ENCODE data around the gene RETREG1.

RETREG1 gene

GRCh38 chr5:16580382-16580781 lies 36.4 kb downstream of the RETREG1 start:
- Histone ChIP-seq H3K9me3 (ENCODE audit: control insufficient read depth, insufficient read depth, low read length) (no peaks in the 10 kb centered on the region), H3K4me1 (ENCODE audit: control insufficient read depth, insufficient read depth, low read length) (peaks cover 16% of the 10 kb centered on the region), H3K9ac (ENCODE audit: low read depth, low read length) (no peak overlapping the region), H3K27me3 (ENCODE audit: control insufficient read depth, insufficient read depth, low read length) (no peaks in the 10 kb centered on the region), H3K4me3 (ENCODE audit: low read depth, low read length) (no peak overlapping the region), H3K27ac (ENCODE audit: low read depth, low read length) (no peak overlapping the region), H3K36me3 (ENCODE audit: control insufficient read depth, insufficient read depth, low read length) (no peaks in the 10 kb centered on the region)

GRCh38 chr5:16579142-16579847 lies 37.5 kb downstream of the RETREG1 start:
- Histone ChIP-seq H3K9me3 (ENCODE audit: control insufficient read depth, insufficient read depth, low read length) (no peaks in the 10 kb centered on the region), H3K4me3 (ENCODE audit: low read depth, low read length) (no peak overlapping the region), H3K36me3 (ENCODE audit: control insufficient read depth, insufficient read depth, low read length) (no peaks in the 10 kb centered on the region), H3K9ac (ENCODE audit: low read depth, low read length) (no peak overlapping the region), H3K4me1 (ENCODE audit: control insufficient read depth, insufficient read depth, low read length) (peaks cover 27% of the 10 kb centered on the region), H3K27me3 (ENCODE audit: control insufficient read depth, insufficient read depth, low read length) (no peaks in the 10 kb centered on the region), H3K27ac (ENCODE audit: low read depth, low read length) (peak overlapping the region; percentile 50)

GRCh38 chr5:16578474-16578883 lies 38.3 kb downstream of the RETREG1 start:
- H3K9me3 ChIP-seq (ENCODE audit: control insufficient read depth, insufficient read depth, low read length): no peaks in the 10 kb centered on the region
- H3K36me3 ChIP-seq (ENCODE audit: control insufficient read depth, insufficient read depth, low read length): no peaks in the 10 kb centered on the region
- H3K27ac ChIP-seq (ENCODE audit: low read depth, low read length): peak overlapping the region; percentile 50

GRCh38 chr5:16577677-16578076 lies 39.1 kb downstream of the RETREG1 start:
- H3K9ac ChIP-seq (ENCODE audit: low read depth, low read length): no peak overlapping the region
- H3K9me3 ChIP-seq (ENCODE audit: control insufficient read depth, insufficient read depth, low read length): no peaks in the 10 kb centered on the region
- H3K4me3 ChIP-seq (ENCODE audit: low read depth, low read length): no peak overlapping the region
- peaks cover 30% of the 10 kb centered on the region for H3K4me1 ChIP-seq (ENCODE audit: control insufficient read depth, insufficient read depth, low read length)
- H3K27me3 ChIP-seq (ENCODE audit: control insufficient read depth, insufficient read depth, low read length): no peaks in the 10 kb centered on the region
- no peaks in the 10 kb centered on the region for H3K36me3 ChIP-seq (ENCODE audit: control insufficient read depth, insufficient read depth, low read length)
- H3K27ac ChIP-seq (ENCODE audit: low read depth, low read length): no peak overlapping the region

More at GRCh38 chr5:16578474-16578883, 38.3 kb downstream of the RETREG1 start:
- H3K4me3 ChIP-seq (ENCODE audit: low read depth, low read length): no peak overlapping the region
- peaks cover 30% of the 10 kb centered on the region for H3K4me1 ChIP-seq (ENCODE audit: control insufficient read depth, insufficient read depth, low read length)
- no peak overlapping the region for H3K9ac ChIP-seq (ENCODE audit: low read depth, low read length)
- H3K27me3 ChIP-seq (ENCODE audit: control insufficient read depth, insufficient read depth, low read length): no peaks in the 10 kb centered on the region

DNA sequence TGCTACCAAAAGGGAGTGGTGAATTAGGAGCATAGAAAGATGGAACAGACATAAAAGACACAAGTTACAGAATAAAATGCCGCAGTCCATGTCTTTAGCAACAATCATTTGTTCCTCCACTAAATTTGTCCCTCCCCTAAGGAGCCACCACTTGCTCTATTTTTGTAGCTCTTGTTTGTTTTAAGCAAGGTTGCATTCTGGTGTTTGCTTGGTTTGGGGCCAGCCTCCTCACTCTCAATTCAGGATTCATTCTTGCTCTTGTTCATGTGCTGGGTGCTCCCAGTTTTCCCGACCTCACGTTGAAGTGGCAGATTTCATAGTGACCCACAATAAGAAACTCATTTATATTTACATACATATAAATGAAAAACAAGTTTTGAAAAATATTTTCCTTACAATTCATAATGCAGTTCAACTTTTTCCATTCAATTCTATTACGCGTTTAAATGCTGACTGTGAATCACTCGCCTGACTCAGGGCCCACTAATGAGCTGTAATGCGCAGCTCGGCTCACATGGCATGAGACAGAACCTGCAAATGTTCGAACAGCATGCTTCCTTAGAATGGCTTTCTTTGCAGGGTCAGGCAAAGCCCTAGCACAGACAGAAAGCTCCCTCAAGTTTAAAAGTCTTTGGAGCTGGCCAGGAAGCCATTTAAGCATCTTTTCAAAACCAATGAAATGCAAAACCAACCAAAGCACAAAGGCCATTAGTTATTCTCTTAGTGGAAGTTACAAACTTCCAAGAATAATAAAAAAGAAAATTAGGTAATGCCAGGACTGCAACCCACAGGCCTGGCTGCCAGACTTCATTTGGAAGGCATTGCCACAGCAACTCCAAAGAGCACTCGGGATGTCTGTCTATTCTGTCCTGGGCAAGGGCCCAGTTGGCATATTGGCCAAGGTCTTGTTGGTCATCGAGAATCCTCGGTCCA lies 41.7 kb downstream of the RETREG1 start:
- Histone ChIP-seq H3K36me3 (ENCODE audit: control insufficient read depth, insufficient read depth, low read length) (no peaks in the 10 kb centered on the region), H3K27ac (ENCODE audit: low read depth, low read length) (peak overlapping the region; percentile 91), H3K4me1 (ENCODE audit: control insufficient read depth, insufficient read depth, low read length) (peaks cover 30% of the 10 kb centered on the region), H3K27me3 (ENCODE audit: control insufficient read depth, insufficient read depth, low read length) (no peaks in the 10 kb centered on the region), H3K9ac (ENCODE audit: low read depth, low read length) (0 out of 2 replicates have a peak overlapping the region, but pooled peaks have one; percentile 3), H3K4me3 (ENCODE audit: low read depth, low read length) (peak overlapping the region; percentile 35; the same call in 1 of the 2 replicates), H3K9me3 (ENCODE audit: control insufficient read depth, insufficient read depth, low read length) (no peaks in the 10 kb centered on the region)

- no peaks in the 10 kb centered on the region for H3K27me3 ChIP-seq (ENCODE audit: control insufficient read depth, insufficient read depth, low read length)
- no peaks in the 10 kb centered on the region for H3K9me3 ChIP-seq (ENCODE audit: control insufficient read depth, insufficient read depth, low read length)
- peaks cover 22% of the 10 kb centered on the region for H3K4me1 ChIP-seq (ENCODE audit: control insufficient read depth, insufficient read depth, low read length)
- H3K4me3 ChIP-seq (ENCODE audit: low read depth, low read length): no peak overlapping the region
- H3K27ac ChIP-seq (ENCODE audit: low read depth, low read length): no peak overlapping the region
- H3K9ac ChIP-seq (ENCODE audit: low read depth, low read length): no peak overlapping the region
- H3K36me3 ChIP-seq (ENCODE audit: control insufficient read depth, insufficient read depth, low read length): no peaks in the 10 kb centered on the region
Measured at GRCh38 chr5:16573401-16573800, 43.4 kb downstream of the RETREG1 start.

- Histone ChIP-seq H3K36me3 (ENCODE audit: control insufficient read depth, insufficient read depth, low read length) (no peaks in the 10 kb centered on the region), H3K4me1 (ENCODE audit: control insufficient read depth, insufficient read depth, low read length) (peaks cover 21% of the 10 kb centered on the region), H3K27ac (ENCODE audit: low read depth, low read length) (no peak overlapping the region), H3K4me3 (ENCODE audit: low read depth, low read length) (no peak overlapping the region), H3K9me3 (ENCODE audit: control insufficient read depth, insufficient read depth, low read length) (no peaks in the 10 kb centered on the region), H3K9ac (ENCODE audit: low read depth, low read length) (no peak overlapping the region), H3K27me3 (ENCODE audit: control insufficient read depth, insufficient read depth, low read length) (no peaks in the 10 kb centered on the region)
Measured at GRCh38 chr5:16572289-16573015, 44.3 kb downstream of the RETREG1 start.

DNA sequence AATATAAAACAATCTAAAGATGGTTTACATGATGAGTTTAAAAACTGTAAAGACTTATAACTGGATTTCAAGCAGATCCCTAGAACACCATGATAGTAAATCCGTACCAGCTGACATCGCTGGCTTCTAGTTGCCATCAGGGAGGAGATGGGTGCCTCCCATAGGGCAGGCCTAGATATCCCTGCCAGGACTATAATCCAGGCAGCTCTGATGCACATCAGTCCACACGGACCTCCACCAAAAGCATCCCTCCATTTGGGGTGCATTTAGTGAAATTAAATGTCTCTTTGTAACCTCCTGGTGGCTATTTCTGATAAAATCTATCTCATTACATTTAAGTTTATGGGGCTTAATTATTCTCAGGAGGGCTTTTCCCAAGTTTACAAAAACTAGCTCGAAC lies 45.8 kb downstream of the RETREG1 start:
- H3K27ac ChIP-seq (ENCODE audit: low read depth, low read length): no peak overlapping the region
- H3K4me1 ChIP-seq (ENCODE audit: control insufficient read depth, insufficient read depth, low read length): peaks cover 21% of the 10 kb centered on the region
- H3K9ac ChIP-seq (ENCODE audit: low read depth, low read length): no peak overlapping the region
- H3K9me3 ChIP-seq (ENCODE audit: control insufficient read depth, insufficient read depth, low read length): no peaks in the 10 kb centered on the region
- no peaks in the 10 kb centered on the region for H3K27me3 ChIP-seq (ENCODE audit: control insufficient read depth, insufficient read depth, low read length)
- no peaks in the 10 kb centered on the region for H3K36me3 ChIP-seq (ENCODE audit: control insufficient read depth, insufficient read depth, low read length)
- no peak overlapping the region for H3K4me3 ChIP-seq (ENCODE audit: low read depth, low read length)

DNA sequence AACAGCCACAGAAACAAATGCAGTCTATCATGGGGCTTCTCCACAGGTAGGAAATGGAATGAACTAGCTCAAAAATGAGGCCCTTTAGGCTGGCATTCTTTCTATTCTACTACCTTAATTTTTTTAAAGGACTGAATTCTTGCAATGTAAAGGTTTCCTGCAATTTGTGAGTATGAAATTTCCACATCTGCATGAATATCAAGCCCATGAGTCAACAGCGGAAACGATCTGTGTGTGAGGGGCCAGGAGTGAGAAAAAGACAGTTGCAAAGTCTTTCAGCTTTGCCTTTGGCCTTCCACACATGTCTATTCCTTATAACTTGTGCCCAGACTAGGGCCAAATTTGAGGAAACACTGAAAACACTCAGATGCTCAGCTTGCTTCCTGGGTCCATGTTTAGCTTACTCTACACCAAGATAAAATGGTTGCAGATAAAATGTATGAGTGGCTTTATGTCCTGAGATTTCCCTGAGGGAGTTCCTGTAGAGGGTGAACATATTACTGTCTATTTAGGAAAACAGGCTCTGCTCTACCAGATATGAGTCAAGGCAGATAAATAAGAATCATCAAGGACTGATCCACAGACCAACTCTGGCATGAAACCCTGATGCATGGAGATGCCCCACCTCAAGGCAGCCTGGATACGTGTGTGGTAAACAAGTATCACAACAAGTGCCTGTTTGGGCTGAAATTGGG lies 46.5 kb downstream of the RETREG1 start:
- H3K36me3 ChIP-seq (ENCODE audit: control insufficient read depth, insufficient read depth, low read length): no peaks in the 10 kb centered on the region
- H3K9me3 ChIP-seq (ENCODE audit: control insufficient read depth, insufficient read depth, low read length): no peaks in the 10 kb centered on the region
- no peak overlapping the region for H3K27ac ChIP-seq (ENCODE audit: low read depth, low read length)
- H3K4me1 ChIP-seq (ENCODE audit: control insufficient read depth, insufficient read depth, low read length): peaks cover 13% of the 10 kb centered on the region
- H3K27me3 ChIP-seq (ENCODE audit: control insufficient read depth, insufficient read depth, low read length): no peaks in the 10 kb centered on the region
- H3K9ac ChIP-seq (ENCODE audit: low read depth, low read length): no peak overlapping the region
- H3K4me3 ChIP-seq (ENCODE audit: low read depth, low read length): no peak overlapping the region

DNA sequence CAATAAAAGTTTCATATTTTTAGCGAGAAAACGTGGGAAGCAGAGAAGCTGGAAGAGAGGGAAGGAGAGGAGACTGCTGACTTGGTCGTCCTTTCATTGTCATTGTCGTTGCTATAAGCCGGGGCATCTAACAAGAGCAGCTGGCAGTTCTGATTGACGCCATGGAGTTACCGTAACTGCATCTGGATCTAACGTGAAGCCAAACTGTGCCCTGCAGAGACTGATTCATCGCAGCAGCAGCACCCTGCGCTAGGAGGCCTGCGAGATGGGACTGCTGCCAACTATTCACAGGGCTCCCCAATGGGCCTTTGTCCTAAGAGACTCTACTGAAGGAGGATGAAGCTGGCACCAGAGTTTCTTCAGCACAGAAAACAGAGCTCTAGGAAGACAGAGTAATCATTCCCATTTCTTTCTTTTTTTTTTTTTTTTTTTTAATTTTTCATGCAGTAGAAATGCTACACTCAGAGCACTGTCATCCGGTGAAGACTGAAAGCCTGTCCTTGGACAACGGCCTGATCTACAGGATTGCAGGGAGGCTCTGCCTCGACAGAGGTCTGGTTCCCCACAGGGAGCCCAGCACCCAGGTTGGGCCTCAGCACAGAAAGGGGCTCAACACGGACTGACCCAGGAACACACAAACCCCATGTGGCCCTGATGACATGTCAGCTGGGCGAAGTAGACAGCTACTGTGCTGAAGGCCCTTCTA lies 47.8 kb downstream of the RETREG1 start:
- Histone ChIP-seq H3K27ac (ENCODE audit: low read depth, low read length) (no peak overlapping the region), H3K36me3 (ENCODE audit: control insufficient read depth, insufficient read depth, low read length) (no peaks in the 10 kb centered on the region), H3K9ac (ENCODE audit: low read depth, low read length) (no peak overlapping the region), H3K4me1 (ENCODE audit: control insufficient read depth, insufficient read depth, low read length) (0 out of 2 replicates have a peak, but pooled peaks cover under 1% of the 10 kb centered on the region), H3K9me3 (ENCODE audit: control insufficient read depth, insufficient read depth, low read length) (no peaks in the 10 kb centered on the region), H3K27me3 (ENCODE audit: control insufficient read depth, insufficient read depth, low read length) (no peaks in the 10 kb centered on the region), H3K4me3 (ENCODE audit: low read depth, low read length) (no peak overlapping the region)
